Activated naive CD4-positive, alpha-beta T cell treated with anti-CD3 and anti-CD28 coated beads, Interleukin-2, amount 50 U/mL, for 72 hours (primary cell): ENCODE data around the gene DTX4. TPM values are rescaled to one million over a fixed set of nuclear protein-coding genes. Genes with fewer than 3 reads are reported as not detected.

Experiments
- ATAC-seq, 2 donors: fragments of 150-1000 bp; cut with Tn5 transposase; 2 replicates each; pipeline ENCODE4 v1.10.0; 2021; ENCODE audit warnings: mild to moderate bottlenecking in 2 of 2, moderate library complexity in 2 of 2
- DNase-seq, 2 donors: peaks; one replicate each; pipeline ENCODE4 v3.0.0; 2021 to 2022; ENCODE audit warnings: low spot score in 2 of 2
- H3K27ac Mint-ChIP-seq, 2 donors: one replicate each; pipeline ENCODE4 v1.8.0; 2022; ENCODE audit warnings: mild to moderate bottlenecking in 2 of 2, mixed read lengths in 2 of 2
- H3K36me3 Mint-ChIP-seq, 2 donors: one replicate each; pipeline ENCODE4 v1.8.0; 2022; ENCODE audit warnings: mixed read lengths in 2 of 2
- H3K9me3 Mint-ChIP-seq, 2 donors: one replicate each; pipeline ENCODE4 v1.8.0; 2022; ENCODE audit warnings: mixed read lengths in 2 of 2
- total RNA-seq, 2 donors: library from RNA; stranded (reverse); gene quantifications; one replicate each; pipeline ENCODE4 v1.2.3, GENCODE V29; 2022

Gene DTX4
- total RNA-seq, 2 donors from 2014 or later, result 0.16 TPM; not detected in 1

DNA sequence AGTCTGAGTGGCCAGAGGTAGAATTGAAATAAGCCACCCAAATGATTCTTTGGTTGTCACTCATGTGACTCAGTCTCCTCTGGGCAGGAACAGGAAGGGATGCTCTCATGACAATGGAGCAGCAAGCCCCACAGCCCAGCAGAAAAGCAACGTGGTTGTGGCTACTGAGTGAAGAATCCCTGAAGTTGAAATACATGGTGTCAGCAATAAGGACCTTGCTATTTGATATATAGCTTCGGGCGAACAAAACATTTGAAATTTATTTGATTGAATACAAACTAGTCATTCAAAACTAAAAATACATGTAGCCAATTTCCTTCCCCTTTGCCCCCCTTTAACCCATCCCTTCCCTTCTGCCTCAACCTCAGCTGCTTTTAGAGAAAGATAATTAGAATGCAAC is 14.5 kb upstream of the DTX4 start:
- Mint-ChIP-seq H3K36me3 (peaks cover 4 to 16% of the 10 kb centered on the region in 2 donors), H3K9me3 (peaks cover 3 to 4% of the 10 kb centered on the region in 2 donors), H3K27ac (no peak overlapping the region)
- DNase-seq (no peak), ATAC-seq (no peak)

DNA sequence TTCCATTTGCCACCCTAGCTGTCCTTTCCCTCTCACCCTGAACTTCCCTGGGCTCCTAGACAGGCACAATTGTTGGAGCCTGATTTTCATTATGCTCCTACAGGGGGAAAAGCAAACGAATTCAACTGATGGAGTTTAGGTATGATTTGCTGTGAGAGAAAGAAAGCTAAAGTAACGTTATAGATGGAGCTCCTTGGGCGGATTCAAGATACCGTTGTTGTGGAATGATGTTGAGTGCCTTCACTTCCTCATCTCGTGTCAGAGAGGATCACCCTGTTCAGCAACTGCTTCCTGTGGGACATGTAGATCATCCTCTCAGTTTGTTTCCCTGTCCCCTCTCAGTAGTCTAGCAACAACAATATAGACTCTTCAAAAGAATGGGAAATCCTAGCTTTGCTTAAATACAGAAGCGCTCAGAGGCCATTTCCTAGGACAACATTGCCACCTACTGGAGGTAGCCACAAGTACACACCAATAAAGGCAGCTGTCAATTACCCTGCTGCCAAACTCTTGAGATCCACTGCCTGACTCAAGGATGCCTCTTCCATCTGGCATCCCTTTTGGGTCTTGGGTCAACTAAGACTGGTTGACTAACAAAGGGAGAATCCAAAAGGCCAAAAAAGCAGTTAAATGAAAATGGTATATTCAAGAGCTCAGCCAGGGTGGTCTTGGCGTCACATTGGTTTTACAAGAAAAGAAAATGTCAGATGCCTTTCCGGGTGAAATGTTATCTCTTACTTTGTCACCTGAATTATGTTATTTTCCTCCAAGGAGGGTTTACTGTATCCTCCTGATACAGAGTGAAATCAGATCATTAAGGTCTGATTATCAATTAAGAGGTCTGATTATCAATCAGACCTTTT is 13.5 kb upstream of the DTX4 start:
- Mint-ChIP-seq H3K9me3 (no peaks in the 10 kb centered on the region), H3K36me3 (peaks cover 0 to 10% of the 10 kb centered on the region in 2 donors), H3K27ac (peak overlapping the region in 1 of 2 donors; percentile 17)
- ATAC-seq, result peak; percentile 92 to 93
- DNase-seq, result peak in 1 of 2 donors; percentile 54

DNA sequence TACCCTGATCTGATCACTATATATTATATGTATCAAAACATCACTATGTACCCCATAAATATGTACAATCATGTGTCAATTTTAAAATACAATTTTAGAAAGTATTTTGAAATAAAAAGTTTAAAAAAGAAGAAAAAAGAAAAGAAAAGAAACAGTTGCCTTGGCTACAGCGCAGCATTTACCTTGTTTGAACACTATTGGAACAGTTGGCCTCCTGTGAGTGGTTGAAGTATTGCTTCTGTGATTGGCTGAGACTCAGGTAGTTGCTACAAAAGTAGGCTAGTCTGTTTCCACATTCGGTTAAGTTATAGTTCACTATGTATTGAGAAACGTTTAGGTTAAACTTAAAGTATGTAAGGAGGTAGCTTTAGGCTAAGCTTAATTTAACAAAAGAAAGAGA is 7.9 kb upstream of the DTX4 start:
- Mint-ChIP-seq H3K27ac (no peak overlapping the region), H3K9me3 (no peaks in the 10 kb centered on the region), H3K36me3 (no peaks in the 10 kb centered on the region)
- DNase-seq, result no peak
- ATAC-seq, result no peak

DNA sequence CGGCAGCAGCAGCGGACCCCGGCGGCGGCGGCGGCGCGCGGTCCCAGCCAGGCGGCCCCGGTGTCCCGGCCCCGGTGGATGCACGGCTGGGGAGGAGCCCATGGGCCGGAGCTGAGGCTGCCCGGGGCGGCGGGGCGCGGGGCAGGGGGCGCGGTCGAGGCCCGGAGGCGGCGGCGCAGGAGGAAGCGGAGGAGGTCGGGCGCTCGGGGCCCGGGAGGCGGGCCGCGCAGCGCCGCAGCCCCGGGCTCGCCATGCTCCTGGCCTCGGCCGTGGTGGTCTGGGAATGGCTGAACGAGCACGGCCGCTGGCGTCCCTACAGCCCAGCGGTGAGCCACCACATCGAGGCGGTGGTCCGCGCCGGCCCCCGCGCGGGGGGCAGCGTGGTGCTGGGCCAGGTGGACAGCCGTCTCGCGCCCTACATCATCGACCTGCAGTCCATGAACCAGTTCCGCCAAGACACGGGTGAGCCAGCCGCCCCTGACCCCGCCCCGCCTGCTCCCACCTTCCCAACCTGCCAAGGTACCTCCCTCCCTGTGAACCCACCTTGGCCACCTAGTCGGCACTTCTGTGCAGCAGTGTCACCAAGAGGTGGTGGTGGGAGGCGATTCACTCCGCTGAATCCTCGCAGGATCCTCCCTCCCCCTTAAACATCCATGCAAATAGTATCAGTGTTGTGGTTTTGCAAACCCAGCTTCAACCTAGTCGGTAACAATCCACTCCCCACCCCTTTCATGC is 580 bp downstream of the DTX4 start:
- Mint-ChIP-seq H3K9me3 (no peaks in the 10 kb centered on the region), H3K36me3 (no peaks in the 10 kb centered on the region), H3K27ac (no peak overlapping the region)
- DNase-seq (no peak), ATAC-seq (peak; percentile 8 to 19)

DNA sequence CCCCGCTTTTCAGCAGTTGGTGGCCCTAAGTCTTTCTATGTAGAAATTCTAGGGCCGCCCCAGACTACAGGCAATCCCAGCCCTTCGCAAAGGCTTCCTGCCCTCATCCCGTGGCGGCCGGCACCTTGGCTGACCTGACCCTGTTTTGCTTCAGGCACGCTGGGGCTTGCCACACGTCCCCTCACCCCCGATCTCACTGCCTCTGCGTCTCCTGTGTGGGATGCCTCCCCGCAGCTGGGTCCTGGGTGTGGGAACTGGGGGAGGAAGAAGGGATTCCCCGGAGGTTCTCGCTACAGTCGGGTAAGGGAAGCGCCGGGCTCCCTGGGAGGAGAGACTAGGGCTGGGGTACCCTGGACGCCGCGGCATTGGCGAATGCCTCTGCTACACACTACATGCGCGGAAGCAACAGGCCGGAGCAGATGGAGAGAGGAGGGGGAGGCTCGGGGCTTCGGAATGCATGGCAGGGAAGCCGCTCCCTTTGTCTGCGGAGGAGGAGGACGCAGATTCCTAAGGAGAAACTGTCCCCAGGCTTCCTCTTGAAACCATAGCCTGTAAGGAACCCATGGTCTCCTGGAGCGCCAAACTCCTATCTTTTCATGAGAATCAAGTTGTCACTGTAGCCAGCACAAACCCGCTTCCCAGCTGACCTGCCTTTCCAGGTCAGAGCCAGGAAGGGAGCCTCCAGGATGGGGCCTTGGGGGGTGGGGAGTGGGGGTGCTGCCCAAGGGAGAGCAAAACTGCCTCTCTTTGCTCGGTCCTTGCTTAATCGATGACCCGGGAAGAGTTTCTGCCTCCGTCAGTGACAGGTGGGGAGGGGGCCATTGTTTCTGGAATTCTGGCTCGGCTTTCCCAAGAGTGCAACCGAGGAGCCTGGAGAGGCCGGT is 1.4 kb downstream of the DTX4 start:
- DNase-seq (no peak), ATAC-seq (no peak)
- Mint-ChIP-seq H3K36me3 (no peaks in the 10 kb centered on the region), H3K9me3 (no peaks in the 10 kb centered on the region), H3K27ac (no peak overlapping the region)

DNA sequence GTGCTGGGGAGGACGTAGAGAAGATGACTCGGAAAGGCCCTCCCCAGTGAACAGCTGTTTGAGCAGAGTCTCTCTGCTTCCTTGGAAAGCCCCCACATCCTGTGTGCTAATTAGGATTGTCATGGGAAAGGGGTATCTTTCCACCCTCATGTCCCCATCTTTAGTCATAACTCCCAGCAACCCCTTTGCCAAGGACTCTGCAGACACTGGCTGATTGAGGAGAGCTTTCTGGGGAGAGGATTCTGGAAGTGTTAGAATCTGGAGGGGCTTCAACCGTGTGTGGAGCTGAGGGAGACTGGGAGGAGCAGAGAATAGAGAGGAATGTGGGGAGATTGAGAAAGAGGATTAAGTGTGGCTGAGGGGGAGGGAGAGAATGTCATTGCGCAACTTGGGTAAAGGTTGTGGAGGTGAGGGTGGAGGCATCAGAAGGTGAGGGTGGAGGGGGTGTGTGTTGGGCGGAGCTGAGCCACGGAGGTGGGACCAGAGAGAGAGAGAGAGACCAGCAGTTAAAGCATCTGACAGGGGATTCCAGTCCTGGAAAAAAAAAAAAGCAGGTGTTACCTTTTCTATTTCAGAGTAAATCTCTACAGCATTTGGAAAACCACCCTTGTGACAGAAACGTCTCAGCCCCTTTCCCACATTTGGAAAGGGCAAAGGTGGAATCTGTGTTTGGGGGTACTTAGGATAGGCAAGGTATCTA is 2.2 kb downstream of the DTX4 start:
- H3K27ac Mint-ChIP-seq, result no peak overlapping the region

DNA sequence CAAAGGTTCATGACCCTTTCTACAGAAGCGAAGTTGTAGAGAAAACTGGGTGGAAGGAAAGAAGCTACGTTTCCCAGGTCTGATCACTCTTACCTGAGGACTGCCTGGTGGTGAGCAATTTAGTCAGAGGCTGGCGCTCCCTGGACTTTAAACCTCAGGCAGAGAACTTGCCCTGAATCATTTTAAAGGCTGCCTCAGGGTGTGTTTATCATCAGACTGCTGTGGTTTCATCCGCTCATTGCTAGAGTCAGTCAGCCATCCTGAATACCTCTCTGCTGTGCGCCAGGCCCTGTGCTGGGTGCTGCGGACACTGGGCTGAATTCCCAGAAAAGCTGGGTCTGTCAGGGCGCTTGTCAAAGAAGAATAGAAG is 2.7 kb downstream of the DTX4 start:
- Mint-ChIP-seq H3K27ac (no peak overlapping the region), H3K9me3 (peaks cover 0 to 4% of the 10 kb centered on the region in 2 donors), H3K36me3 (peaks cover 4 to 11% of the 10 kb centered on the region in 2 donors)
- no peak for DNase-seq
- ATAC-seq, result peak in 1 of 2 donors; percentile 55

More for the DNA sequence above, 2.2 kb downstream of the DTX4 start:
- H3K9me3 Mint-ChIP-seq, result no peaks in the 10 kb centered on the region
- no peak for ATAC-seq
- peaks cover 4 to 7% of the 10 kb centered on the region in 2 donors for H3K36me3 Mint-ChIP-seq
- no peak for DNase-seq

DNA sequence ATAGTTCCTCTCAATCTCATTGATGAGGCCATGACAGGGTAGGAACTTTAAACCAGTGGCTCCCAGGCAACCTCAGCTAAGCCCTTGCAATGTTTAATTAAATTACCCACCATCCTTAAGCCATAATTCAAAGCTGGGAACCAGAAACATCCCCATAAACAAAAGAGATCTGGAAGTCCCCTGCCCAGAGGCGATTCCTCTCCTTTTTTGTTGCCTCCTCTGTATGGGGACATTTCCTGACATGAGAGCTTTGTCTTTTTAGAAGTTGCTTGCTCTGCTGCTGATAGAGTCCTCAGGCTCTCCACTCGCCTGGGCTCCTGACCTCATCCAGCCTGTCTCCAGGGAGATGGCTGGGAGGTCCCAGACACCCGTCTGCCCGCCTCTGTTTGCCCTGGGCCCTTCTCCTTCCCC is 3.2 kb downstream of the DTX4 start:
- Mint-ChIP-seq H3K36me3 (peaks cover 4 to 16% of the 10 kb centered on the region in 2 donors), H3K27ac (no peak overlapping the region), H3K9me3 (peaks cover 0 to 8% of the 10 kb centered on the region in 2 donors)
- ATAC-seq, result no peak
- DNase-seq, result no peak

DNA sequence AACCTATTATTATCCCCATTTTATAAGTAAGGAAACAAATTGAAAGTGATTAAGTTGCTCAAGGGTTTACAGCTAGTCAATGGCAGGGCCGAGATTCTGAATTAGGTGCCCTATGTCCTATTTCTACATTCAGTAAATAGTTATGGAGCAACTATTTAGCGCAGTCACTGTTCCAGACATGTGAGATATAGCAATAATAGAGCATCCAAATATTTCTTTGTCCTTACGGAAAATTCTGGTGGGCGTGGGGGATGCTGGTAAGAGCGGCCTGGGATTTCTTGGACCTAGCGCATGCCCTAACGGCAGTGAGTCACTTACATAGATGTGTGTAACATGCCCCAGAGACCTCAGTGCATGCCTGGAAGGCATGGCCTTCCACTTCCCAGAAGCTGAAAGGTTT is 4.4 kb downstream of the DTX4 start:
- Mint-ChIP-seq H3K9me3 (peaks cover 0 to 8% of the 10 kb centered on the region in 2 donors), H3K27ac (no peak overlapping the region), H3K36me3 (peaks cover 4 to 16% of the 10 kb centered on the region in 2 donors)
- no peak for ATAC-seq
- DNase-seq, result no peak

DNA sequence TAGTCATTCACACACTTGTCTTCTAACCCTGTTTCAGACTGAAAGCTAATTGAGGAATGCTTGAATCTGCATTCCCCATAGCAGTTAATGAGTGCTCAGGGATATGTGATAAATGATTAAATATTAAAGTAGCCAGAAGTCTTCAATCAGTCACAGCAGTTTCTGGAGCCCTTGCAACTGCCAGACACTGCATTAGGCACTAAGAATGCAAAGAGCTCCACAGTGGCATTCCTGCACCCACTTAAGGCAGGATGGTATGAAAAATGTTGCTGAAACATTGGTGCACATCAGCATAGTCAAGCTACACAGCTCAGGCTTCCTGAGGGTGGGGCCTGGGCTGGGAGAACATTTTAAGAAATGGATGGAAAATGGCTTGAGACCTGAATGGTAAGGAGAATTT is 6.5 kb downstream of the DTX4 start:
- H3K36me3 Mint-ChIP-seq, result peaks cover 4 to 16% of the 10 kb centered on the region in 2 donors
- H3K9me3 Mint-ChIP-seq, result peaks cover 0 to 8% of the 10 kb centered on the region in 2 donors
- no peak for DNase-seq
- no peak overlapping the region for H3K27ac Mint-ChIP-seq
- no peak for ATAC-seq

DNA sequence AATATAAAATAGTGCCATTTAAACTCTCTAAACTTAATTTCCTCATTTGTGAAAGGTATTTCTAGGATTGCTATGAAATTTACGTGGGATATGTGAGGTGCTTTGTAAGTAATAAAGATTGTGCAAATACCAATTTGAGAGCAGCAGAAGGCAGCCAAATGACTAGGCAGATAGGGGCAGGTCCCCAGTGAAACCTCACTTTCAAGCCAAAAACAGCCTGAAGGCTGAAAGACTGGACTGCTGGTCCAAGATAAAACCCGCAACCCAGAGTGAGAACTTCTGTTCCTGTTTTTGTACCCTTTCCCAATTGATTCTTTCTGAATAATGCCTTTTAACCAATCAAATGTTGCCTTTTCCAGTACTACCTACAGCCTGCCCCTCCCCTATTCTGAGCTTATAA is 7.2 kb downstream of the DTX4 start:
- H3K27ac Mint-ChIP-seq, result no peak overlapping the region
- ATAC-seq, result no peak
- peaks cover 0 to 8% of the 10 kb centered on the region in 2 donors for H3K9me3 Mint-ChIP-seq
- DNase-seq, result no peak
- H3K36me3 Mint-ChIP-seq, result peaks cover 4 to 16% of the 10 kb centered on the region in 2 donors

DNA sequence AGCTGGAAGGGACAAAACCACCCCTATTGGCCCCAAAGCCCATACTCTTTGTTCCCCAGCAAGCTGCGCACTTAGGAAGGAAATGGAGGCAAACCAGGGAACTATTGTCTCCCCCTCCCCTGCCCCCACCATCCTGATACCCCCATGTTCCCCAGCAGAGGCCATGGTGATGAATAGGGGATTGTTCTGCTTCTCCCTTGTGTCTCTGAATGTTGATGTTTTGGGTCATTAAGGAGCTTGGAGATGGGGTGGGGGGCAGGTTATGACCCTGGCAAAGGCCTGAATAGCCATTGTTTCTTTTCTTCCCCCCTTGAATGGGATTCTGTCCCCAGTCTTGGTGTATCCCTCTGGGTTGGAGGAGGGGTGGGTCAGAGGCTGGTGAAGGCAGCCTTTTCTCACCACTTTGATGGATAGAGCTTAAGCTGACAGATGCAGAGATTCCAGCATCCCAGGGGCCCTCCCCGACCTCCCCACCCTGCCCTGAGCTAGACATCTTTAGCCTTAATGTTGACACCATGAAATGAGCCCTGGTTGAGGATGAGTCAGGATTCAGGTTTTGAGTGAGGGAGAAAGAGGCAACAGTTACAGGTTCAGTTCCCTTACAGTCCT is 8.3 kb downstream of the DTX4 start:
- Mint-ChIP-seq H3K27ac (no peak overlapping the region), H3K36me3 (peaks cover 4 to 16% of the 10 kb centered on the region in 2 donors), H3K9me3 (peaks cover 0 to 8% of the 10 kb centered on the region in 2 donors)
- DNase-seq (no peak), ATAC-seq (no peak)

DNA sequence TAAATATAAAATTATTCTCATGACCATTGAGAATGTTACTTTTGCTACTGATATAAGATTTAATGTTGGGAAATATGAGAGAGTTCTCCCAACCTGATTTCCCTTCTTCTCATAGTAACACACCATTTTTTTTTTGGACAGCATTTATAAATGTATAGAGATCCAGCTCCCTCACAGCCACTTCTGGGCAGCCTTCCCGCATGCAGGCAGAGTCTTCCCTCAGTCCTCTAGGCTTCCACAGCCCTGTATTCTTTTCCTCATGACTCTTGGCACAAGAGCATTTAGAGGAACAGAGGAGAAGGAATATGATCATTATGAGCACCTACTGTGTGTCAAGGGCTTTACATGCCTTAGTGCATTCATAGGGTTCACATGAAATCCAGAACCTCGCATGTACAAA is 9.0 kb downstream of the DTX4 start:
- H3K27ac Mint-ChIP-seq, result no peak overlapping the region
- H3K9me3 Mint-ChIP-seq, result peaks cover 0 to 8% of the 10 kb centered on the region in 2 donors
- H3K36me3 Mint-ChIP-seq, result peaks cover 4 to 16% of the 10 kb centered on the region in 2 donors
- ATAC-seq (no peak), DNase-seq (no peak)

DNA sequence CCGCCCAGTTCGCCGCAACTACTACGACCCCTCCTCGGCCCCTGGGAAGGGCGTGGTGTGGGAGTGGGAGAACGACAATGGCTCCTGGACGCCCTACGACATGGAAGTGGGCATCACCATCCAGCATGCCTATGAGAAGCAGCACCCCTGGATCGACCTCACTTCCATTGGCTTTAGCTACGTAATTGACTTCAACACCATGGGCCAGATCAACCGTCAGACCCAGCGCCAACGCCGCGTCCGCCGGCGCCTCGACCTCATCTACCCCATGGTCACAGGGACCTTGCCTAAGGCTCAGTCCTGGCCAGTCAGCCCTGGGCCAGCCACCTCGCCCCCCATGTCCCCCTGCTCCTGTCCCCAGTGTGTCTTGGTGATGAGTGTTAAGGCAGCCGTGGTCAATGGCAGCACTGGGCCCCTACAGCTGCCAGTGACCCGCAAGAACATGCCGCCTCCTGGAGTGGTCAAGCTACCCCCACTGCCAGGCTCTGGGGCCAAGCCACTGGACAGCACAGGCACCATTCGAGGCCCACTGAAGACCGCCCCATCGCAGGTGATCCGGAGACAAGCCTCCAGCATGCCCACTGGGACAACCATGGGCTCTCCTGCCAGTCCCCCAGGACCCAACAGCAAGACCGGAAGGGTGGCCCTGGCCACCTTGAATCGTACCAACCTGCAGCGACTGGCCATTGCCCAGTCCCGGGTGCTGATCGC is 10.0 kb downstream of the DTX4 start:
- no peak for DNase-seq
- Mint-ChIP-seq H3K9me3 (peaks cover 0 to 8% of the 10 kb centered on the region in 2 donors), H3K27ac (no peak overlapping the region), H3K36me3 (peaks cover 4 to 16% of the 10 kb centered on the region in 2 donors)
- no peak for ATAC-seq

DNA sequence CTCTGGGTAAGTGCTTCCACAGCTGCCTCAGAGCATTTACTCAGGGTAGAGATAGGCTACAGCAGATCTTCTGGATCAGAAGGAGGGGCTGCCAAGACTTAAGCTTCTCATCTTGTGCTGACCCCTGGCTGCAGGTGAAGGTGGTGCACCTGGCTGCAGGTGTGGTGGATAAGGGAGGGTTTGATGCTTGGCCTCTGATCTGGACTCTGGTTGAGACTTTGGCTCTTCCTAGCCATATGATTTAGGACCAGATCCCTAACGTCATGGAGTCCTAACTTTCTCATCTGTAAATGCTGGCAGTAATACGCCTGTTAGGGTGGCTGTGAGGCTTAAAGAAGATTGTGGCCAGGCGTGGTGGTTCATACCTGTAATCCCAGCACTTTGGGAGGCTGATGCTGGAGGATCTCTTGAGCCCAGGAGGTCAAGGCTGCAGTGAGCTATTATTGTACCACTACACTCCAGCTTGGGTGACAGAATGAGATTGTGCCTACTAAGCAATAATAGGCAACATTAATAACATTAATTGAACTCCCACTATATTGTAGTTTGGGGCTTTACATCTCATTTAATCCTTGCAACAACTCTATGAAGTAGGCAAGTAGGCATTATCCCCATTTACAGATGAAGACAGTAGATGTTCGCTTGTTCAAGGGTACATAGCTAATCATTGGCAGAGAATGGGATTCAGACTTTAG is 10.7 kb downstream of the DTX4 start:
- H3K27ac Mint-ChIP-seq, result no peak overlapping the region
- ATAC-seq (no peak), DNase-seq (no peak)
- H3K36me3 Mint-ChIP-seq, result peaks cover 4 to 16% of the 10 kb centered on the region in 2 donors
- peaks cover 0 to 8% of the 10 kb centered on the region in 2 donors for H3K9me3 Mint-ChIP-seq
